HG02840 (cell line): Measurements from ENCODE around the gene HPS3.
"Not testable (repeated sequence)": the region's sequence is repeated elsewhere in the genome, so short reads cannot be mapped to it uniquely, and the experiment has no call there.

Experiments used
- ATAC-seq: cut with Tn5 transposase; IDR thresholded peaks from one replicate; pipeline ENCODE4 v1.9.1; 2021; ENCODE audit warnings: mild to moderate bottlenecking, moderate library complexity, moderate number of reproducible peaks; ENCODE audit not compliant: unreplicated experiment, low FRiP score

HPS3 gene

GRCh38 chr3:149180057-149180573 lies 50.7 kb downstream of the HPS3 start:
- ATAC-seq = no peak

DNA sequence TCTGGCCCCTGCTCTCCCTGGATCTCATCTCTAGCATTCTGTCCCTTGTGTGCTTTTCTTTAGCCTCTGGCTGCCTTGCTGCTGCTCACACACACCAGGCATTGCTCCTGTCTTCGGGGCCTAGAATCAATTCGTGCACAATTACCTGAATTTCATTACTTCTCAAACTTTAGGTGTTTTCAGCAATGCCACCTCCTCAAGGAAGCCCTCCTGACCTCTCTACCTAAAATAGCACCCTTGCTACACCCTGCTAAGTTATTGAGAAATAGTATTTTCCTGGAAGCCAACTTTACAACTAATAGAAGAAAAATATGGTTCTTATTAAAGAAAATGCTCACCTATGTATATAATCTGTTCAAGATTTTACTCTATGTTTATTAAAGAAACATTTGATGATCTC lies 51.7 kb downstream of the HPS3 start:
- ATAC-seq = no peak

DNA sequence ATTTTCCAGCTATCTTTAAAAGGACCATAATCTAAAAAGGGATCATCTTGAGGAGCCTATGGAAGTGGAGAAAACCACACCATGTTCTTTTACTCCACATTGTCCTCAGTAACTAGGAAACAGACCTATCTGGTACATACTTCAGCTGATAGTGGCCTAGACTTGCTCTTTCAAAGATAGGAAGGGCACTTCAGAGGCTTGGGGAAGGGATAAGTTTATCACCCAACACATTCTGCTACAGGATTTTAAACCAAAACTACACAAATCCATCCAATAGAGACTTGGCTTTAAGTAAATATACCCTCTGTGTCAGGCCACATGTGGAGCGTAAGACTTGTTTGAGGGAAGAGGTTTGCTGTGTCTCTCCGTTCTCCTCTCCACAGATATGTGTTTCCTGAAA lies 56.8 kb downstream of the HPS3 start:
- ATAC-seq = no peak

DNA sequence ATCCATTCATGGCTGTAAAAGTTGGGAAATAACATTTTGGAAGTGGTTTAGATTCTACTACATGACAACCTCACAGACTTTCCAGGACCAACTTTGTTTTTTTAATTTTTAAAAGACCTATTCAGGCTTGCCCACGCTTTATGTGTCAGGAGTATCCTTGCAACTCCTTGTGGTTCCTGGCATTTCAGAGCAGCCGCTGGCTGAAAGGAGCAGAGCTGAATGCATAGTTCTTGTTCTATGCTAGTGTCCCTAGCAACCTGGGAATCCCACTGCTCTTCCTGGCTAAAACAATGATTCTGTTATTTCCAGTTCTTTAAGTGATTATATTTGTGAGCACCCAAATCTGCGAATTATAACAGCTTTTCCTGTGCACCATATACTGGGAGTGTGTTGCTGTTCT lies 57.3 kb downstream of the HPS3 start:
- ATAC-seq = no peak

DNA sequence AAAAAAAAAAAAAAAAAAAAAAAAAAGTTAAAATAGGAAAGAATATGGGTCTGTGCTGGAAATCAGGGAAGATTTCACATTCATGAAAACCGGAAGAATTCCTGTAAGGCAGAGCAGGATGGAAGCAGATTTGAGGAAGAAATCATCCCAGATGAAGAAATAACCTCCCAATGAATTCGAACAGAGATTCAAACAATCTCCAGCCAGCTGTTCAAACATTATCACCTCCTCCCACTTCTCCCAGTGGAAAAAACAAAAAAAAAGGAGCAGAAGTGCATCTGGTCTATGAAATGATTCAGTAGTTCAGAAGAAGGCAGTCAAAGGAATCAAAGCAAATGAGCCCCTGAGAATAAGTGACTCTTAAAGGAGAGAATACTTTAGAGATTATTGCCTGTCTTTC lies 59.1 kb downstream of the HPS3 start:
- ATAC-seq = no peak

- no peak for ATAC-seq
These were observed 65.8 kb downstream of the HPS3 start for GRCh38 chr3:149195221-149195620.

DNA sequence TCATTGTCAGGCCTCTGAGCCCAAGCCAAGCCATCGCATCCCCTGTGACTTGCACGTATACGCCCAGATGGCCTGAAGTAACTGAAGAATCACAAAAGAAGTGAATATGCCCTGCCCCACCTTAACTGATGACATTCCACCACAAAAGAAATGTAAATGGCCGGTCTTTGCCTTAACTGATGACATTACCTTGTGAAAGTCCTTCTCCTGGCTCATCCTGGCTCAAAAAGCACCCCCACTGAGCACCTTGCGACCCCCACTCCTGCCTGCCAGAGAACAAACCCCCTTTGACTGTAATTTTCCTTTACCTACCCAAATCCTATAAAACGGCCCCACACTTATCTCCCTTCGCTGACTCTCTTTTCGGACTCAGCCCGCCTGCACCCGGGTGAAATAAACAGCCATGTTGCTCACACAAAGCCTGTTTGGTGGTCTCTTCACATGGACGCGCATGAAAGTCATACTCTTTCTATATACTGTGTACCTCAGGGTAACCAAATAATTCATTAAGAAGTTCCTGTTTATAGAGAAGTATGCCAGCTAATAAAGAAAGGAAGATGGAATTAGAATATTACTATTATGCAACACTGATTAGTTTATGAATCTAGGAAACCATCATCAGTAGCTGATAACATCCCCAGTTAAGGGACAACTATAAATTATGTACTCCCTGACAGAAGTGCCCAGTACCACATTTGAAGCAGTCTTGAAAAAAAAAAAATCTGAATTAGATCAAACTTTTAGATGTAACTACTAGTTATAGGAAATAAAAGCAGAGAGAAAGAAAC lies 67.6 kb downstream of the HPS3 start:
- not testable (repeated sequence) for ATAC-seq

DNA sequence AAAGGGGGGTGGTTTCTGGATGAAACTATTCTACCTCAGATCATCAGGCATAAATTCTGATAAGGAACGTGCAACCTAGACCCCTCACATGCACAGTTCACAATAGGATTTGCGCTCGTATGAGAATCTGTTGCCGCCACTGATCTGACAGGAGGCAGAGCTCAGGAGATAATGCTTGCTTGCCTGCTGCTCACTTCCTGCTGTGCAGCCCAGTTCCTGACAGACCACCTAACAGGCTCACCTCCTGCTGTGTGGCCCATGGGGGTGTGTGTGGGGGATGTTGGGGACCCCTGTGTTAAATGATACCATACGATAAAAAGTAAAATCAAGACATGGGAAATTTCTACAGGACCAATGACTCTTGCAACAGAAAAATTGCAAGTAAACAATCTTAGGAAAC lies 68.2 kb downstream of the HPS3 start:
- ATAC-seq = no peak

DNA sequence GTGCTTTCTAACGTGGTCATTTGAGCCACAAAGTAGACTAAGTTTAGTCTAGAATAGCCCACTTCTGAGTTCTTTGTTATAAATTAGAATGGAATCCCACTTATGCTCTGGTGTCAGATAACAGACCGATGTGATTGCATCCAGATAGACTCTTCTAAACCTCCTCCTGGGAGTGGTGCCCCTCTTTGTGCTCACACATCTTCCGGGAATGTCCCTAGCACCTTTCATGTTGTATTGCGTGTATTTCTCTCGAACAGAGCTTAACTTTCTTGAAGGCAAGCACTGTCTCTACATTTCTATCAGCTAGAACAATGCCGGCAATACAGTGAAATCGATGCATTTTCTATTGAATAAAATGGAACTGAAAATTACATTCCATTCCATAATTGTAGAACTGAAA lies 69.2 kb downstream of the HPS3 start:
- no peak for ATAC-seq

DNA sequence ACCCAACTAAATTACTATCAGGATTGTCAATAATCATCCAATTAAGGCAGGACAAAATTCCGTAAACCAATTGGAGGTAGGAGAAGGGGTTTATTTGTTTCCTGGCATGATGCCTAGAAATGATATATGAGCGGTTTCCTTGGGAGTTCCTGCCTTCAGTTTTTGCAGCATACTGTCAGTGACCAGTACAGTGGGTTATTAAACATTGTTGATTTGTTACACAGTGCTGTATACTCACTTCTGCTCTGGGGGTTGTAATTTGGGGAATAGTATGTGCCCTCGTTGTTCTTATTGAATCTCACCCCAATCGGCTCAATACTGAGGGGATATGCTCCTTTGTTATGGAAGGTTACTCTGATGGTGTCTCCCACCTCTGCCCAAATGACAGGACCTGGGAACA lies 70.0 kb downstream of the HPS3 start:
- ATAC-seq = no peak

- peak; percentile 99 for ATAC-seq
These were observed 74.3 kb downstream of the HPS3 start for GRCh38 chr3:149203758-149204157.

GRCh38 chr3:149204390-149204991 lies 75.1 kb downstream of the HPS3 start:
- no peak for ATAC-seq

GRCh38 chr3:149207475-149207874 lies 78.0 kb downstream of the HPS3 start:
- no peak for ATAC-seq

GRCh38 chr3:149209431-149209830 lies 80.0 kb downstream of the HPS3 start:
- ATAC-seq = no peak

DNA sequence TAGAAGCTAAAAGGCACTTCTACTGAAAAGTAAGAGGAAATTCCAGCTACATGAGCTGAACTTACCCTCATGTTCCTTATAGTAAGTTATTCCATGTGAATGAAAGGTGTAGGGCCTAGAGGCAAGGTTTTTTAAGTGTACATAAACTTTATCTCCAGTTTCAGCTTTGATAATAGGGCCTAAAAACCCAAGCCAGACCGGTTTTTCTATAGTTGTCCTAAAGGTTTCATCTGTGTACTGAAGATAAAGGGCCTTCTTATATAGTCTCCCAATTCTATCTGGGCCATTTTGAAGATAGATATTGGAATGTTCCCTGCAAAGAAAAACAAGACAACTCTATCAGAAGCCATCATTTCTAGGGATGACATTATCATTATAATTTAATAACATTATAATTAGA lies 82.9 kb downstream of the HPS3 start:
- no peak for ATAC-seq

GRCh38 chr3:149214702-149215101 lies 85.3 kb downstream of the HPS3 start:
- no peak for ATAC-seq

DNA sequence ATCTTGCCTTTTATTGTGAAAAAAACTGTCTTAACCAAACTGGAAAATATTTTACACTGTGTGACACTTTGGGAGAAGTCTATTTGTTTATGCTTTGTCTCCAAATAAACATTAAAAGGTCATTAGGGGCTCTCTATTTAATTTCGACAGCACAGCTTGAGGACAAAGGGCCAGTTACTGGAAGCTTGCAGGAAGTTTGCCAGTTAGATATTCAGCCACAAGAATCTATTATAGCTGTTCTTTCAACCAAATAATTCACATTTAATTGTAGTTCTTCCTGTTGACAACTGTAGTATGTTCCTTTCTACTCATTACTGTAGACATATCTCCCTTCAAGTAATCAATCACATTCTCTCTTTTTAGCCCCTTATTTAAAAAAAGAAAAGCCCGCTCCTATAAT lies 86.1 kb downstream of the HPS3 start:
- ATAC-seq = no peak

DNA sequence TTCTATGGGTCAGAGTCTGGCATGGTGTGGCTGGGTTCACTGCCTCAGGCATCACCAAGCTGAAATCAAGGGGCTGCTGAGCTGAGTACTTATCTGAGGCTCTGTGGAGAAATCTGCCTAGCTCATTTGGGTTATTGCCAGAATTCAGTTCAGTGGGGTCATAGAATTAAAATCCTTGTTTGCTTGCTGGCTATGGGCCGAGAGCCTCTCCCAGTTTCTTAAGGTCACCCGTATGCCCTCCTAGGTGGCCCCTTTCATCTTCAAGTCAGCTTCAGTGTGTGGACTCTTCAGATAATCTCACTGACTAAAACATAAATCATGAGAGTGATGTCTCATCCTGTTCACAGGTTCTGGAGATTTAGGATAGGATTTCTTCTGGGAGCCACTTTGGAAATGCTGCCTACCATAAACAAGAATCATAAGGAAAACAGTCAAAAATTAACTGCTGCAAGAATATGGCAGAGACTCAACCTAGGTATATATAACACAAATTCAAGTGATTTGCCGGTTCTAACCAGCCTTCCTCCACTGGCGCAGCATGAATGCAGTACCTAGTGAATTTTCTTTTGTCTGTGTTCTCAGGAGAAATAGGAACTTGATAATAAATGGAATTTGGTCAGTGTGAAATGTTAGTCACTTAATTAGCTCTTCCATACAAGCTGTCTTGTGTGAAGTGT lies 86.9 kb downstream of the HPS3 start:
- no peak for ATAC-seq

DNA sequence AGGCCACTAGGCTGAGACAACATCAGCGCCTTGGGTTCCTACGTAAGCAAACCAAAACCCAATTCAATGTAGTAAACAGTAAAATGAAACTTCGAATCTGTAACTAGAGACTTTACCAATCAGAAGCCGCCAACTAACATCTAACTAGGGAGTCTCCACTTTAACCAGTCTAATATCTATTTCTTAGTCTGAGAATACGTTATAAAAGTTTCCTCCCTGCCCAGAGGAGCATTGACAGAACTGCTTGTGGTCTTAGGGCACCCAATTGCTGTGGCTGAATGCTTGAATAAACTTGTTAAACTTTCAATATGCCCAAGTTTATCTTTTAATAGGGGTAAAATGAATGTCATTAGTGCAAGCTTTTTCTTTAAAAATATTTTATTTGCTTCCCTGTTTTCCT lies 87.9 kb downstream of the HPS3 start:
- no peak for ATAC-seq

GRCh38 chr3:149219380-149220121 lies 90.1 kb downstream of the HPS3 start:
- not testable (repeated sequence) for ATAC-seq
